CD4-positive, alpha-beta T cell treated with Interferon alpha-2 for 1 hour (primary cell): ENCODE data around the gene ITGBL1.

ENCODE experiments used
- DNase-seq, 2 donors: peaks; one replicate each; pipeline ENCODE4 v3.0.0-alpha.2; 2020 to 2022

Gene ITGBL1

DNA sequence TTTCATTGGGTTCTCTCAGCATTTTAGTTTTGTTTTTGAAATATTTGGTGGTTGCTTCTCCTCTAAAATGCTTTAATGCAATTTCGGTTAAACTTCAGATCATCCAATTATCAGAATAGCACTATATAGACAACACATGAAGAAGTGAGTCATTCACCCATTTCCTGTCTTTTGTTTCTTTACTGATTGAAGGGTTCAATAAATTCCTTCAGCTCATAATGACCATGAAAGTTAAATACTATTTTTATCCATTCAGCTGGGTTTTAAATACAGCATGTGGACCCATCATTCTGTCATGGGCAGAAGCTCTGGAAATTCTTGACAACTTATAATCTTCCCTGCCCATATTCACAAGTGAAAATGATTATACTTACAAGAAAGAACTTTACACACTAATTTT is 187.2 kb downstream of the ITGBL1 start:
- DNase-seq, result no peak

GRCh38 chr13:101640788-101641400 is 188.4 kb downstream of the ITGBL1 start:
- no peak for DNase-seq

DNA sequence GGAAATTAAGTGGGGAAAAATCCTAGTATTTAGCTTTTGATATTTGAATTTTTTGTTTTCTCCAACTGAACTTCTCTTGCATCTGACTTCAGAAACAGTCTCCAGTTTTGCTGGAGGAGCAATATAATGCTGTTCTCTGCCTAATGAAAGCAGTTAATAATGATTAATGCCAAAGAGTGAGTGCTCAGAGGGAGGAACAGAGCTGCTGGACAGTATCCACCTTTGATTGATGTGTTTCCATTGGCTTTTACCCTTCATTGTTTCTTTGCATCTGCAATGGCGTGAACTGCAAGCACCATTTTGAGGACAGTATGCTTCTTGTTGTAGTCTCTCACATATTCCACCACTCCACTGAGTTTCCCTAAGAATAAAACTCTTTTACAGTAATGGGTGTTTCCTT is 193.4 kb downstream of the ITGBL1 start:
- no peak for DNase-seq

GRCh38 chr13:101647760-101648159 is 195.3 kb downstream of the ITGBL1 start:
- DNase-seq, result no peak

- no peak for DNase-seq
Measured at GRCh38 chr13:101648766-101649487, 196.5 kb downstream of the ITGBL1 start.

DNA sequence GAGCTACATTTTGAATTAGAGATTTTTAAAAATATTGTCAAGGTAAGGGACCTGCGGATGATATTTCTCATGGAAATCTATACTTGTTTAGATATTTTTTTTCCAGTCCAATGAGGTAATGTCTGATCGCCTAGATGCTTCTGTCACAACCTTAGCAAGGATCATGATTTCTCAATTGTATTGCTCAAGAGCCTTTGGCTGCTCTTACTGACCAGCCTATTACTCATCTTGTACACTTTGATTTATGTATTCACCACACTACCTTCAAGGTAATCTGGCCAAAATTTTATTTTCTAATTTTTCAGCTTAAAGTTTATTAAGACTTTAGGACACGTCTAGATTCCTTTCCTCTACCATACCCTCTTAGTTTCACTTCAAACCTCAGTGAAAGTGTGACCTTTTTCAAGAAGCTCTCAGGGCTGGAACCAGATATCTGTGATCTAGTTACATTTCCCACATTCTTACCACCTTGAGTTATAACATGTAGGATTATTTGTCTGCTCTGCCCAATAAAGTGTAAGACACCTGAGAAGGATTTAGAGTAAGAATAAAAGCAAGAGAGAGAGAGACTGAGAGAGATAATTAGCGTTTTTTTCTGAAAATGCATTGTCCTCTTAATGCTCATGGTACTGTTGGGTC is 197.1 kb downstream of the ITGBL1 start:
- no peak for DNase-seq

GRCh38 chr13:101654883-101655282 is 202.4 kb downstream of the ITGBL1 start:
- DNase-seq, result no peak

DNA sequence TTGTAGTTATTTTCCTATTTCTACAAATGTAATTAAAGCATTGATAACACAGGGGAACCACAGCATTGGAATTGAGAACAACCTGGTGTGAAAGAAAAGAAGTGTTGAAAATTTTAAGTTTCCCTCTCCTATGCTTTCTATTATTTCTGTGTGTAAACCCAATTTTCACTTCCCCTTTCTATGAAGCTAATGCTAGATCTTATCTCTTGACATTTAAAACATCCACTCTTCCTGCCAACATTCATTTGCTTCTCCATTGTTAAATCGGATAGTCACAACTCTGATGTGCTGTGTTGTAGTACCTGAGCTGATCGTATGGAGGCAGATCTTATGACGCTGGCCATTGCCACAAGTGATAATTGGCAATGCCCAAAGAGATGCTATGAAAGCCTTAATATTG is 203.0 kb downstream of the ITGBL1 start:
- DNase-seq, result no peak

- DNase-seq, result no peak
Measured at GRCh38 chr13:101660711-101661110, 208.2 kb downstream of the ITGBL1 start.

DNA sequence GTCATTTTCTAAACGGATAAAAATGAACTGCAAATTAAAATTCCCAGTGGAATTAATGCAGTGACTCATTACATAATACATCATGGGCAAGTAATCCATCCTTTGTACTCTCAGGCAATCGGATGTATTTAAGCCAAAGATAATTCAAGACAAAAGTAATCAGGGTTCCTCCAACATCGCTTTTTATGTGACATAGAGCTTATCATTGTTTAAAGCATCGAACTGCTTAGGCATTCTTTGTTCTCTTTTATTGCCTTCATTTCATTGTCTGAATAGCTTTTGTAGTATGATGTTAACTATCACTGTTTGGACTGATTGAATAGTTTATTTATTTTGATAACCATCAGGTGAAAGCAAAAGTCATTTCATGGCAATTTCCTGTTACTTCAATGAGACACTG is 209.4 kb downstream of the ITGBL1 start:
- no peak for DNase-seq

DNA sequence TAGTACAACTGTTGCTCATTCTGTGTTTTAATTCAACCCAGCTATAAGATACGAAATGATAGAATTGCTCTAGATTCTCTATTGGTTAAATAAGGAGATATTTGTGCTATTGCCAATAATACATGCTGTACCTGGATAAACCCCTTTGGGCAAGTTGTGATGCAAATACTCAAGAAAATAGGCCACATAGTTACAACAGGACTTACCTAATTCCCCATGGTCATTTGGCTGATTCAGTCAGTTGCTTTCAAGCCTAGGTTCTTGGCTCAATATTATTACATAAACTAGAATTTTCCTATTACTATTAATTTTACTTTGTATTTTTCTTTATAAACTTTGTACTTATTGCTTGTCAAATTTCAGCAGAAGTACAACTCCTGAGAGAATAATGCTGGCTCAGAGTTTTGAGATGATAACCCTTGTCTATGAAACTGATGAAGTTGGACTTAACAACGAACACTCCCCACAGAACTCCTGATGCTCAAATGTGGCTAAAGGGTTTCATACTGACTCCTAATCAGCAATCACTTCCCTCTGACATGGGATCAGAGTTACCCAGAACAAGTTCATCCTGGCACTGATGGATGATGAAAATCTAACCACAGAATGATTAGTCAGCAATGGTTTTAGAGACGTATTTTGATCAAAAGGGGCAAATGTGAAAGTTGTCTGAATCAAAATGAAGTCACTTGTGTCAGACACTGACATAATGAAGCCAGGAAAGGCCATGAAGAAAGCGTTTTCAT is 221.1 kb downstream of the ITGBL1 start:
- no peak for DNase-seq

- no peak for DNase-seq
Measured at GRCh38 chr13:101681834-101682233, 229.4 kb downstream of the ITGBL1 start.

- no peak for DNase-seq
Measured at GRCh38 chr13:101686003-101686402, 233.5 kb downstream of the ITGBL1 start.

DNA sequence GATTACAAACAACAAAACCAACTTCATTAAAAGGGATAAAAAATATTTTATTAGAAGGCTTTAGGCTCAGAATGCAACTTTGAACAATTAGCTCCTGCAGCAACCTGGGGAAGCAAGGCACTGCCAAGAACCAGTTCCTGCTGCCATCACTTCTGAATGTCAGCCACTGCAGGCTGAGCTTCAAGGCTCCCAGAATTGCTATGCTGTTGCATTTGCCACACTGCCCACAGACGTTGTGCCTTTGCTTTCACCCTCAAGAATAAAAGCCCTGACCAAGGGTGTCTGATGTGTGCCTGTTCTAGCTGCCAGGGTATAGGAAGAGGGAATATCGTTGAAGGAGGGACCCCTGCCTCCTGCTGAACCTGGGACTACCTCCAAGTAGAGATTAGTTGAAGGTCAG is 238.4 kb downstream of the ITGBL1 start:
- no peak for DNase-seq

DNA sequence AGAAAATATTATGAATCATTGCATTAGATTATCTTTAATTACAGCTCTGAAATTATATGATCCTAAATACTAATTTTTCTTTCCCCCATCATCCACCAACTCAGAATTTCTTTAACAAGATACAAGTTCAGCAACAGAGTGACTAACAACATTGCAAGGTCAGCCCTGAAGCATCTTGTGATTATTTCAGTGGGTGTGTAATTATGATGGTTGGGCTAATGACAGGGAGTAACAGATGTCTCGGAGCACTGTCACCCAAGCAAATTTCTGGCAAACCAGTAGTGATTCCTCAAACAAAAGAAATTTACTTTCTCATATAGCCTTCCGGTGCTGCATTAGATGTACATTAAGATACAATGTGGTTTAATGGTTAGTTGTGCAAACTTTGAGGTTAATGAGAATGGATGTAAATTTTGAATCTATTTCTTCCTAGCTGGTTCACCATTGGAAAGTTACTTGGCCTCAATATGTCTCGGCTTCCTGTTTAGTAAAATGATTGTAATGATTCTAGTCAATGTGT is 238.9 kb downstream of the ITGBL1 start:
- no peak for DNase-seq

GRCh38 chr13:101695870-101696516 is 243.5 kb downstream of the ITGBL1 start:
- no peak for DNase-seq

- DNase-seq, result no peak
Measured at GRCh38 chr13:101697745-101698144, 245.3 kb downstream of the ITGBL1 start.

- no peak for DNase-seq
Measured at GRCh38 chr13:101698400-101698799, 245.9 kb downstream of the ITGBL1 start.

DNA sequence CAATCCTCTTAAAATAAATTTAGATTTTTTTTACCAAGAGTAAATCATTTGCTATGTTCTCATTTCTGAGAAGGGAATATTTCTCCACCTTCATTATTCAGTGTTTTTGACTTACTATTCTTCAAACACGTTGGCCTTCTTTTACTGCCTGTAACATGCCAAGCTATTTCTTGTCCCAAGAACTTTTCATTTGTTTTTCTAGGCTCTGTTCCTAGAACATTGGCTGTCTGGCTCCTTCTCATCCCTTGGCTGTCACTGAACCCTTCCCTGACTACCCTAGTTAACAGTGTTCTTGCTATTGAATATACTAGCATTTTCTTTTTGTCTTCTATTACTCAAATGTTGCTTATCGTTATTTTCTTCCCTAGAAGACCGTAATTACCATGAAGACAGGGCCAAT is 248.1 kb downstream of the ITGBL1 start:
- DNase-seq, result no peak

GRCh38 chr13:101703081-101703480 is 250.6 kb downstream of the ITGBL1 start:
- DNase-seq, result no peak

- no peak for DNase-seq
Measured at GRCh38 chr13:101703838-101704237, 251.4 kb downstream of the ITGBL1 start.

DNA sequence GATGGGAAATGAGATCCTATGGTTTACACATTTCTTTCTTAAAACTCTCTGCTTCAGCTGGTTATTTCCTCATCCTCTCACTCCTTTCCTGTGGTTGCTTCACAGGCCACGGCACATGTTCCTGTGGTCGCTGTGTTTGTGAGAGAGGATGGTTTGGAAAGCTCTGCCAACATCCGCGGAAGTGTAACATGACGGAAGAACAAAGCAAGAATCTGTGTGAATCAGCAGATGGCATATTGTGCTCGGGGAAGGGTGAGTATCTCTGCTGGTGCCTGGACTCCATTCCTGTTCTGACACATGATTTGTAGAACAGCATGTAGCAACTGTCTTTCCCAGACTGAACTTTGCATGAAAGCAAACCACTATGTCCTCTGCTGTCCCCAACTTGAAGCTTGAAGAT is 254.2 kb downstream of the ITGBL1 start:
- peak; percentile 6 to 13 for DNase-seq

DNA sequence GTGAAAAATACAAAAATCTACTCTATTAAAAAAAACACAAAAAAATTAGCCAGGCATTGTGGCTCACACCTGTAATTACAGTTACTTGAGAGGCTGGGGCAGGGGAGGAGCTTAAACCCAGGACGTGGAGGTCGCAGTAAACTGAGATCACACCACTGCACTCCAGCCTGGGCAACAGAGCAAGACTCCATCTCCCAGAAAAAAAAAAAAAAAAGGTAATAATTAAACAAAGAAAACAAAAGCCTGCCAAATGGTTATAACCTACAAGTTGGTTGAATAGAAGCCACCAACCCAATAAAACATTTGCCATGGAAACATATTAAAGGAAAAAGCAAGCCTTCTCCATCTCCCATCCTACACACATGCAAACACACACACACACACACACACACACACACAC is 255.2 kb downstream of the ITGBL1 start:
- DNase-seq, result no peak
